HEK293 (cell line): ENCODE data around the gene SCIMP.

Source experiments
- CTCF ChIA-PET: fragments of 350-600 bp; formaldehyde crosslinking; extraction: SDS; loops from one replicate; lab custom pipeline; 2021; ENCODE audit warnings: antibody characterized with exemption; lab: Yijun Ruan, JAX
- POLR2A ChIA-PET: fragments of 300-600 bp; formaldehyde crosslinking; extraction: SDS; loops from one replicate; lab custom pipeline; 2020; ENCODE audit warnings: antibody characterized with exemption, inconsistent platforms; lab: Yijun Ruan, JAX
- H3K27ac ChIP-seq: fragments of 200-500 bp; sonication (Bioruptor generic); 2 replicates; pipeline ENCODE4 v1.5.1; 2014; ENCODE audit warnings: low read depth, low read length, control low read depth, inconsistent platforms; ENCODE audit errors: extremely low read depth
- H3K36me3 ChIP-seq, 2 experiments: fragments of 200-500 bp in 1 of 2; sonication (Bioruptor generic) in 1 of 2; 1 replicate in 1 of 2; 2 replicates in 1 of 2; pipeline ENCODE4 v1.5.1; 2014 to 2017; ENCODE audit warnings: inconsistent platforms in 2 of 2, low read length in 2 of 2; ENCODE audit not compliant: control insufficient read depth in 2 of 2, insufficient read depth in 1 of 2
- H3K4me1 ChIP-seq: fragments of 200-500 bp; sonication (Bioruptor generic); 2 replicates; pipeline ENCODE4 v1.5.1; 2014; ENCODE audit warnings: mild to moderate bottlenecking, low read length, inconsistent platforms; ENCODE audit not compliant: control insufficient read depth, insufficient read depth
- H3K4me3 ChIP-seq: 2 replicates; pipeline ENCODE4 v1.5.1; 2011; ENCODE audit warnings: low read depth, mild to moderate bottlenecking, control low read depth, low read length, moderate library complexity
- H3K9me3 ChIP-seq: fragments of 200-500 bp; sonication (Bioruptor generic); 2 replicates; pipeline ENCODE4 v1.5.1; 2014; ENCODE audit warnings: low read depth, low read length, inconsistent platforms; ENCODE audit not compliant: control insufficient read depth, insufficient read depth
- BCL6B ChIP-seq: fragments of 450-650 bp; formaldehyde crosslinking; IDR thresholded peaks from 2 replicates; pipeline ENCODE4 v1.5.1; 2017; ENCODE audit warnings: missing biosample characterization, missing genetic modification characterization
- PRDM2 ChIP-seq: fragments of 450-650 bp; formaldehyde crosslinking; IDR thresholded peaks from 2 replicates; pipeline ENCODE4 v1.5.1; 2016; ENCODE audit warnings: missing biosample characterization, missing genetic modification characterization, borderline replicate concordance
- TRIM28 ChIP-seq: IDR thresholded peaks from 2 replicates; pipeline ENCODE4 v1.6.1; 2011; ENCODE audit warnings: low read length, control low read depth, borderline replicate concordance
- YY1 ChIP-seq: fragments of 450-650 bp; formaldehyde crosslinking; IDR thresholded peaks from 2 replicates; pipeline ENCODE4 v1.5.1; 2018; ENCODE audit warnings: missing biosample characterization, missing genetic modification characterization
- ZBTB44 ChIP-seq: fragments of 450-650 bp; IDR thresholded peaks from 2 replicates; pipeline ENCODE4 v1.5.1; 2018; ENCODE audit warnings: missing biosample characterization, mild to moderate bottlenecking, missing genetic modification characterization
- ZFP37 ChIP-seq: fragments of 450-650 bp; formaldehyde crosslinking; IDR thresholded peaks from 2 replicates; pipeline ENCODE4 v1.5.1; 2016; ENCODE audit warnings: missing biosample characterization, missing genetic modification characterization
- ZNF18 ChIP-seq: fragments of 450-650 bp; formaldehyde crosslinking; IDR thresholded peaks from 2 replicates; pipeline ENCODE4 v1.5.1; 2016; ENCODE audit warnings: missing biosample characterization, missing genetic modification characterization
- ZNF19 ChIP-seq: fragments of 450-650 bp; formaldehyde crosslinking; IDR thresholded peaks from 2 replicates; pipeline ENCODE4; 2016; ENCODE audit warnings: missing biosample characterization, missing genetic modification characterization, low read depth
- ZNF221 ChIP-seq: fragments of 450-650 bp; formaldehyde crosslinking; IDR thresholded peaks from 2 replicates; pipeline ENCODE4 v1.5.1; 2017; ENCODE audit warnings: missing biosample characterization, missing genetic modification characterization, borderline replicate concordance
- ZNF223 ChIP-seq: fragments of 450-650 bp; formaldehyde crosslinking; IDR thresholded peaks from 2 replicates; pipeline ENCODE4 v1.5.1; 2016; ENCODE audit warnings: missing biosample characterization, missing genetic modification characterization
- ZNF274 ChIP-seq, 2 experiments: fragments of 200-500 bp in 1 of 2; fragments of 450-650 bp in 1 of 2; sonication (Bioruptor generic) in 1 of 2; formaldehyde crosslinking in 1 of 2; IDR thresholded peaks; 2 replicates each; pipeline versions ENCODE4 v1.5.1 to v1.6.1; 2014 to 2016; ENCODE audit warnings: borderline replicate concordance in 1 of 2, inconsistent platforms in 1 of 2, low read length in 1 of 2, missing biosample characterization in 1 of 2, missing genetic modification characterization in 1 of 2
- ZNF473 ChIP-seq: fragments of 450-650 bp; formaldehyde crosslinking; IDR thresholded peaks from 2 replicates; pipeline ENCODE4 v1.5.1; 2017; ENCODE audit warnings: missing biosample characterization, missing genetic modification characterization
- ZNF488 ChIP-seq: fragments of 450-650 bp; formaldehyde crosslinking; IDR thresholded peaks from 2 replicates; pipeline ENCODE4 v1.5.1; 2016; ENCODE audit warnings: missing biosample characterization, missing genetic modification characterization
- ZNF501 ChIP-seq: fragments of 450-650 bp; formaldehyde crosslinking; IDR thresholded peaks from 2 replicates; pipeline ENCODE4 v1.5.1; 2016; ENCODE audit warnings: missing biosample characterization, missing genetic modification characterization
- ZNF510 ChIP-seq: fragments of 450-650 bp; formaldehyde crosslinking; IDR thresholded peaks from 2 replicates; pipeline ENCODE4 v1.5.1; 2018; ENCODE audit warnings: mild to moderate bottlenecking, missing genetic modification characterization, missing biosample characterization; ENCODE audit not compliant: insufficient replicate concordance
- ZNF513 ChIP-seq: fragments of 450-650 bp; IDR thresholded peaks from 2 replicates; pipeline ENCODE4 v1.5.1; 2018; ENCODE audit warnings: missing biosample characterization, missing genetic modification characterization
- ZNF629 ChIP-seq: fragments of 450-650 bp; formaldehyde crosslinking; IDR thresholded peaks from 2 replicates; pipeline ENCODE4 v1.5.1; 2017; ENCODE audit warnings: missing biosample characterization, missing genetic modification characterization
- ZNF645 ChIP-seq: fragments of 450-650 bp; formaldehyde crosslinking; IDR thresholded peaks from 2 replicates; pipeline ENCODE4; 2016; ENCODE audit warnings: missing biosample characterization, missing genetic modification characterization
- ZNF785 ChIP-seq: fragments of 450-650 bp; formaldehyde crosslinking; IDR thresholded peaks from 2 replicates; pipeline ENCODE4 v1.5.1; 2016; ENCODE audit warnings: missing biosample characterization, missing genetic modification characterization
- ZNF792 ChIP-seq: fragments of 450-650 bp; formaldehyde crosslinking; IDR thresholded peaks from 2 replicates; pipeline ENCODE4 v1.5.1; 2016; ENCODE audit warnings: missing biosample characterization, missing genetic modification characterization

The SCIMP gene

GRCh38 chr17:5183410-5183793 is 51.3 kb downstream of the SCIMP start:
- peaks cover 14 to 24% of the 10 kb centered on the region in 2 experiments for H3K36me3 ChIP-seq

More at GRCh38 chr17:5183410-5183793, 51.3 kb downstream of the SCIMP start:
- POLR2A ChIA-PET = interaction anchor here (2.5 kb wide), 1 partner anchor 8 kb away, joined by 13 read pairs; the partner anchor contains the start of gene ZNF594
- CTCF ChIA-PET = interaction anchor here (0.6 to 0.8 kb wide), 2 partner anchors 8 to 13 kb away, joined by 3 to 4 read pairs; partner anchors contain the start of gene ZNF594
- TF ChIP-seq ZNF19 (tag by site-specific recombination) = no peak
- no peak for TF ChIP-seq ZNF785 (tag by site-specific recombination)
- no peak for TF ChIP-seq ZNF513 (tag by site-specific recombination)
- TF ChIP-seq BCL6B = no peak
- TF ChIP-seq ZNF510 (tag by site-specific recombination) = no peak
- TF ChIP-seq ZNF221 (tag by site-specific recombination) = no peak
- peak; percentile 81 for TF ChIP-seq ZNF274 (IDR thresholded peaks at IDR 0.05; ENCODE audit: low read length)
- peak; percentile 73; the same call in 1 of the 2 replicates for TF ChIP-seq ZNF274 (tag by site-specific recombination; IDR thresholded peaks at IDR 0.05; ENCODE audit: borderline replicate concordance)
- TF ChIP-seq ZNF792 (tag by site-specific recombination) = no peak
- TF ChIP-seq ZNF18 (tag by site-specific recombination) = peak; percentile 75
- TF ChIP-seq ZNF223 (tag by site-specific recombination) = no peak
- TF ChIP-seq ZNF501 (tag by site-specific recombination) = no peak
- TF ChIP-seq ZBTB44 = no peak
- TF ChIP-seq ZNF645 (tag by site-specific recombination) = no peak
- no peak for TF ChIP-seq YY1 (tag by site-specific recombination)
- TF ChIP-seq TRIM28 = peak; percentile 74
- TF ChIP-seq PRDM2 (tag by site-specific recombination) = no peak
- TF ChIP-seq ZFP37 (tag by site-specific recombination) = no peak
- no peak for TF ChIP-seq ZNF488 (tag by site-specific recombination)
- no peak for TF ChIP-seq ZNF473 (tag by site-specific recombination)
- TF ChIP-seq ZNF629 (tag by site-specific recombination) = no peak
- TF ChIP-seq, all 188 proteins: peak for 3
- H3K9me3 ChIP-seq = peaks cover 20% of the 10 kb centered on the region
- no peak overlapping the region for H3K27ac ChIP-seq
- no peaks in the 10 kb centered on the region for H3K4me1 ChIP-seq
- no peak overlapping the region for H3K4me3 ChIP-seq
